Middle frontal gyrus (tissue), 1 donor: ENCODE measurements around the gene GPR25.

Experiments
- DNase-seq: peaks from one replicate; pipeline ENCODE4 v3.0.0-alpha.2; 2015; ENCODE audit warnings: low spot score; ENCODE audit errors: extremely low spot score

The GPR25 gene

DNA sequence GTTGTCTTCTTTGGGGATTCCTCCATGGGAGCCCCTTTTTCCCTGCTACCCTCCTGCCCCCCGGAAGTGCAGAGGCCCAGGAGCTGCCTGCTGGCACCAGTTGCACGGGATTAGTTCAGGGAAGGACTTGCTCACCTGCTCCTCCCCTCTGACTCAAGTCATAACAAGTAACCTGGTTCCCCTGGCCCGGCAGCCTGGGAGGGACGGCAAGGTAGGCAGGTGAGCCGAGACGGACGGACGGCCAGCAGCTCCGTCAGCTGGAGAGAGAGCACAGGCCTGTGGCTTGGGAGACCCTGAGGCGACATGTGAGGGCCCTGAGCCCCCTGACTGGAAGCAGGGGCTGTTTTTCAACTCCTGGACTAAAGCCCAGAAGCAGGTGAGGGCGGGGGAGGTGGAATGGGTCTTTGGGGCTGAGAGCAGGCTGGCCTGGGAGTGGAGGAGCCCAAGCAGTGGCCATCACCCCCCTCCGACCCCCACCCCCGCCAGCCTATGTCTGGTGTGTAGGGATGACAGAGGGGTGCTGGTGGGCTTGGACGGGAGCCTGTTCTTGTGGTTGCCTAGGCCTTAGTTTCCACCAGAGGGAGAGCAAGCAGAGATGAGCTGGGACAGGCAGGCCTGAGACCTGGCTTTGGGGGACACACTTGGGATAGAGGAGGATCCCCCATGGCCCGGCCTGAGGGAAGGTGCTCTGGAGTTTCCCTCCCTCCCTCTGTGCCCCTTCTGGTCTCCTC lies 22.1 kb downstream of the GPR25 start, which contains the start of gene INAVA:
INAVA (plus strand) TSS at position 189 of the 731 bp plus-strand sequence. CDS start 3,501 bp downstream, outside the sequence.
- no peak for DNase-seq

DNA sequence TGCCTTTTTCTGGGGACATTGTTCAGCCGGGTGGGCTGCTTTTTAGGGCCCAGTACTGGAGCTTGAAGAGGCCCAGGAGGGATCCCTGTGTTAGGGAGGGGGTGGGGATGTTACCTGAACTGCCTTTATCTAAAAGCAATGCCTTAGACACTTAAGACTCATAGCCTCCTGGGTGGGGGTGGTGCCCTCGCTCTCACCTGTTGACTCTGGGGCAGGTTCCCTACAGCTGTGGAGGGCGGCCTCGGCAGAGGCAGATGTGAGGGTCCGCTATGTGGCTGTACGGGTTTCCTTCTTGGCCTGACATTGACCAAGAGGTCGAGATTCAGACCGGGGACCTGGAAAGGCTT lies 22.6 kb downstream of the GPR25 start:
- DNase-seq, result no peak

DNA sequence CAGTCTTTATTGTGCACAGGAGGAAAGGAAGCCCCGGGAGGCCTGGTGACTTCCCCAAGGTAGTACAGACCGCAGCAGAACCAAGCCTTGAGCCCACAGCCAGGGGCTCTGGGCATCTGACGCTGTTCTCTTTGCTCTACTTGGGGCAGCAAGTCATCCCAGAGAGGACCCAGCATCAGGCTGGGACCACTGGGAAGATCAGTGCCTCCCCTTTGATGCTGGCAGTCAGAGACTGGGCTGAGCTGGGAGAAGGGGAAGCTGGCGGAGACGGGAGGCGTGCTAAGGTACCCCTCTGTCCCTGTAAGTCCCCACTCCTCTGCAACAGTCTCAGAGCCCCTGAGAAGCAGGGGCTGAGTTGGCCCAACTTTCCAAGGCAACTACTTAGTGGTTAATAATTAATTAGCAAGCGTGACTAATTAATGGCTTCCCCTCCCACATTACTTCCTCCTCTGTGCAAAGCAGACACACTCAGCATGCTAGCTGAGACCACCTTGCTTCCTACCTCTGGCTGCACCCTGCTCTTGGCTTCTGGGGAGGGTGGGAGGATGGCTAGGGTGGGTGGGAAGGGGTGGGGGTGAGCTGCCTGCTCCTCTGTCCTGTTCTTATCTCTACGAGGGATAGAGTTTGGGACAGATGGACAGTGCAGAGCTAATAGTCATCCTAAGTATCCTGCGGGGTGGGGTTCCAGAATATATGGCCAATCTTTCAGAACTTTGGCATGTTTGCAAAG lies 23.2 kb downstream of the GPR25 start:
- no peak for DNase-seq

DNA sequence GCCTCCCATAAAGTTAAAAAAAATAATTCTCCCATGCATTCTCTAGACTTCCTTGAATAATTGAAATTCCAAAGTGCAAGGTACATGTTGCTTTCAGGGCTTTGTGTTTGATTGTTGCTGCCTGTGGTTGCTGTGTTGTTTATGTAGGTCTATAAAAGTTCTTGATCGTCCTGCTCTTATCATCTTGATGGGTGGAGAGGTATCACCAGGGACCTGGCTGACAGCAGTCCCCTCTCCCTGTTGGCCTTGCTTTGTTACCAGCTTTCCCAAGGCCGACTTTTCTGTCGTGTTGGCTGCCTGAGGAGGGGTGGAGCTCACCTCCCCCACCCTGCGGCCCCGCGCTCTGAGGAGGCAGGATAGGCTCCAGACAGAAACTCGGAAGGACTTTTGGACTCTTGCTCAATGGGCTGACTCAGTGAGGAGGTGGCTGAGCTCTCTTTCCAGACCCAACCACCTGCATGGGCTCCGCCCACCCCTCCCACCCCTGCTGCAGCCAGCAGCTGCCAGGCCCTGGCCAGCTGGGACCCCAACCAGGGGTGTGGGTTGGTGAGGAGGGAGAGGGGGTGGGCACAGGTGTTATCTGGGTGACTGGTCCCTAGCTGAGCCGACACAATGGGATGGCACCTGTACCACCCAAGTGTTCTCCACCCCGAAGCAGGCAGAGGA lies 23.9 kb downstream of the GPR25 start:
- no peak for DNase-seq

DNA sequence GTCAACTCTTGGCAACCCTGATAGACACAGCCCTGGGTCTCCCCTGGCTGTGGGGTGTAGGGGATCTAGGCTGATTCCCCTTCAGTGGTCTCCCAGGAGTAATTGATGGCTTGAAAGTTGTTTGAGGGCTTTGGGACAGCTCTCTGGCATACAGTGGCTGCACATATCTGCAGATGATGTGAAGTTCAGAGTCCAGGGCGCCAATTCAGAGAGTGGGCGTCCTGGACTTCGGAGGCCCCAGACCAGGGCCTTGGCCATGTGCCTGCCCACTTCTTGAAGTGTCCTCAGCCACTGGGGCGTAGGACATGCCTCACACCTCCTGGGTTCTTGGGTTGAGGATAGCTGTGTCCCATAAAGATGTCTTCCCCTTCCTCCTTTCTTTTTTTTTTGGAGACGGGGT lies 24.5 kb downstream of the GPR25 start:
- no peak for DNase-seq

DNA sequence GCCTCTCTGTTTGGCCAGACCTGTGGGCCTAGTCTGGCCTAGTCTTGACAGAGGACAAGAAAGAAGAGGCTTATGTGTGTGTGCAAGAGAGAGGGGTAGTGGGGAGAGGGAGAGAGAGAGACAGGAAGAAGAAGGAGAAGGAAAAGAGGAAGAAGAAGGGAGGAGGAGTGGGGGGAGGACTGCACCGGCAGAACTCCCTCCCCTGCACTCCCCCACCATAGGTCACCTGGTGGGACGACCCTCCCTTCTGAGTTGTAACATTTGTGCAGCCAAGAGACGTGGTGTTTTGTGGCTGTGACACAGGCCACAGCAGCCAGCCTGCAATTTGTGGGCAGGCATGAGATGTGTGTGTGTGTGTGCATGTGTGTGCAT lies 26.2 kb downstream of the GPR25 start:
- no peak for DNase-seq

DNA sequence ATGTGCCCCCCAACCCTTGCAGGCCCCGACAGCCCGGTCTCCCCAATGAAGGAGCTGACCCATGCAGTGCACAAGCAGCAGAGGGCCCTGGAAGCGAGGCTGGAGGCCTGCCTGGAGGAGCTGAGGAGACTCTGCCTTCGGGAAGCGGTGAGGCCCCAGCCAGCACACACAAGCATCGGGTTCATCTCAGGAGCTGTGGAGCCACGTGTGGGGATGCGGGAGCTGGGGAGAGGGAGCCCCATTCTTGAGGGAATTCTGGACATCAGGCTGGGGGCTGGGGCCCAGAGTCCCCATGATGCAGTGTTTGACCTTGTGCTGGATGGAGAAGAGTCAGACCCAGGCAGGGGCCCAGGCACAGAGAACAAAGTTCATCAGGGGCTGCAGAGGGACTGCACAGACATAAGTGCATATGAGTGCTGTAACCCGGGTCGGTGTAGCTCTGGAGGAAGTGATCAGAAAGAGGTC lies 26.7 kb downstream of the GPR25 start:
- no peak for DNase-seq

DNA sequence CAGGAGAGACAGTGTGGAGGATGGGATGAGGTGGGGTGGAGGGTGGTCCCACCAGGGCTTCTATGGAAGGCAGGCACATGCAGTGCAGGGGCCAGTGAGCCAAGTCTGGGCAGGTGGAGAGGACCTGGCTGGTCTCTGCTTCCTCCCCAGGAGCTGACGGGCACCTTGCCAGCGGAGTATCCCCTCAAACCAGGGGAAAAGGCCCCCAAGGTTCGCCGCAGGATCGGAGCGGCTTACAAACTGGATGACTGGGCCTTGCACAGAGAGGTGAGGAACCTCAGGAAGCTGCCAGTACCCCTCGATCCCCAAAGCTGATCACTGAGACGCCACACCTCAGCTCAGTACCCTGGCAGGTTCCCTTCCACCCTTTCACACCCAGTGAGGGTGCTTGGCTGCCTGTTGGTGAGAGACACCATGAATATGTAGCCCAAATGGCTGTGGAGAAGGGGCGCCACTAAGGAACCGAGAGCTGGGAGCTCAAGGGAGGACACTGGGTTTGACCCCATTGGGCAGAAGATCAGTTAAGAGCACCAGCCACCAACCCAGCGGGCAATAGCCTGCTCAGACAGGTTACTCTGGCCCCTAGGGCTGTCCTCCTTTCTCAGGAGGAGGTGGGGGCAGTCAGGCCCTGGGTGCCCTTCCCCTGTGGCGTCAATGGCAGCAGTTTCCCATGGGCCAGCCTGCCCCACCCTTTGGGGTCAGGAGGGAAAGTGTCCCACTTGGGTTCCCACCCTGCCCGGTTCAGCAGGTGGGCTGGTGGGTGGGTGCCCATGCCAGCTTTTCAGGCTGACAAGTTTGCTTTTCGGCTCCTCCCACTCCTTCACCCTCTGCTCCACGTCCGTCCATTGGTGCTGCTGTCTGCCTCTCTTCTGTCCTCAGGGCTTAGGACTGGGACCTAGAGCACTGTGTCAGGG lies 27.4 kb downstream of the GPR25 start:
- no peak for DNase-seq

DNA sequence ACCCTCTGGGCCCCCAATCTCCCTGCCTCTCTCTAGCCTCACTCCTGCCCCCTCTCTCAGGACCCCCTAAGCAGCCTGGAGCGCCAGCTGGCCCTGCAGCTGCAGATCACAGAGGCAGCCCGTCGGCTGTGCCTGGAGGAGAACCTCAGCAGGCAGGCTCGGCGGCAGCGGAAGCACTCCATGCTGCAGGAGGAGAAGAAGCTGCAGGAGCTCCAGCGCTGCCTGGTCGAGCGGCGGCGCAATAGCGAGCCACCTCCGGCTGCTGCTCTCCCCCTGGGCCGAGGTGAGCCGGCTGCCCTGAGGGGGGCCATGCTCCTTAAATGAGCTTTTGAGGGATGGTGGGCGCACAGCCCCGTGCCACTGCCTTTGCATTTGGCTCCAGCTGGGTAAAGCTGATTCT lies 28.1 kb downstream of the GPR25 start:
- no peak for DNase-seq

DNA sequence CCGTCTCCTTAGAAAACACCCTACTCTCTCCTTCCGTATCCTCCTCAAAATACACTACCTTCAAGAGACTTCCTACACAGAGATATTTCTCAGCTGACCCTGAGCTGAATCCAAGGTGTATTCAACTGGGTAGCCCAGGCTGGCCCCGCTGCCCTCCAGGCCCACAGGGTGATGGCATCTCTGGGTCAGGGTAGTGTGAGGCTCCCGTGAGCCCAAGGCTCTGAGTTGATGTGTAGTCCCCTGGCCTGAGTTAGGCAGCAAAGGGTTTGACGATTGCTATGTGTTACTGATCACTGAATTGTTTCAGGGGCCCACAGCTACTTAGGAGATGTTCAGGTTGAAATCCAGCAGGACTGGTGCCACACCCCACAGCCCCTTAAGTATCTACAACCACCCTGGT lies 28.6 kb downstream of the GPR25 start:
- no peak for DNase-seq

DNA sequence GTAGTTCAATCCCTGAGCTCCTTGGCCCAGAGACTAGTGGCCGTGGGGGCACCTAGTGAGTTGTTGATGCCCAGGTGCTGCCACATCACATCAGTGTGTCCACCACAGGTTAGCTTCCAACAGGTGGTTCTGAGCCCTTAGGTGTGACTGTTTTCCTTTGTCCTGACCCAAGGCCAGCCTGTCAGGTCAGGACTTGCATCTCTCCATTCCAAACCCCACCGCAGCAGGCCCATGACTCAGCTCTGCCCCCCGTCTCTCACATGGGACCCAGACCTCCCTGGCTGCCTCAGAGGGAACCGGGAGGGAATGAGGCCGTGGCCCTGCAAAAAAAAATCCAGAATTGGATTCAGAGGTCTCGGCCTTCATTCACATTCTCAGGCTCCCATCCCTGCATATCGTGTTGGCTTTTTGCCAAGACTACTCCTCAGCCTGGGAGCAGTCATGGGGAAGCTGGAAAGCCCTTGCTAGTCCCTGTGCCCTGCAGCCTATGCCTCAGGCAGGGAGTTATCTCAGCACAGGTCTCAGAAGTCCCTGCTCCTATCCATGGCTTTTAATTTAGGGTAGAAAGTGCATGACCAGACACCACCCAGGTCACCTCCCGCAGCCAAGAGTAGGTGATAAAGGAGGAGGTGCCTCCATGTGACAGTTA lies 29.1 kb downstream of the GPR25 start:
- no peak for DNase-seq

DNA sequence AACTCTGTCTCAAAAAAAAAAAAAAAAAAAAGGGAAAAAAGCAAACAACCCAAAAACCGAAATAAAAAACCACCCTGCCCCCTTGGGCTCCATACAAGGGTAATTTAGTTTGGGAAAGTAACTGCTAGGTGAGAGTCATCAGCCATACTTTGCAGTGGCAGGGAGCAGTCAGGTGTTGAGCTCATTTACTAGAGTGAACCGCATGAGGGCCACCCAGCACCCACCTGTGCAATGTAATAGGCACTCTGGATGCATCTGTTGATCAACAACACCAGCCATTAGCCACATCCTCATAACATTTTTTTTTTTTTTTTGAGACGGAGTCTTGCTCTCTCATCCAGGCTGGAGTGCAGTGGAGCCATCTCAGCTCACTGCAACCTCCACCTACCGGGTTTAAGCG lies 31.0 kb downstream of the GPR25 start:
- DNase-seq, result no peak

DNA sequence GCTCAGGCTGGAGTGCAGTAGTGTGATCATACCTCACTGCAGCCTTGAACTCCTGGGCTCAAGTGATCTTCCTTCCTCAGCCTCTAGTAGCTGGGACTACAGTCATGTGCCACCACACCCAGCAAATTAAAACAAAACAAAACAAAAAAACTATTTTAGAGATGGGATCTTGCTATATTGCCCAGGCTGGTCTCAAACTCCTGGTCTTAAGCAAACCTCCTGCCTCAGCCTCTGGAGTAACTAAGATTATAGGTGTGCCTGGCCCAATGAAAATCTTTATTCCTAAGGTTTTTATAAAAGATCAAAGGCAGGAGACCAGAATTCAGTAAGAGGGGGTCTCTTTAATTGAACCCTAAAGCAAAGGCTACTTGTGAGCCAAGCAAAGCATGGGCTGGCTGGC lies 32.0 kb downstream of the GPR25 start:
- DNase-seq, result no peak

DNA sequence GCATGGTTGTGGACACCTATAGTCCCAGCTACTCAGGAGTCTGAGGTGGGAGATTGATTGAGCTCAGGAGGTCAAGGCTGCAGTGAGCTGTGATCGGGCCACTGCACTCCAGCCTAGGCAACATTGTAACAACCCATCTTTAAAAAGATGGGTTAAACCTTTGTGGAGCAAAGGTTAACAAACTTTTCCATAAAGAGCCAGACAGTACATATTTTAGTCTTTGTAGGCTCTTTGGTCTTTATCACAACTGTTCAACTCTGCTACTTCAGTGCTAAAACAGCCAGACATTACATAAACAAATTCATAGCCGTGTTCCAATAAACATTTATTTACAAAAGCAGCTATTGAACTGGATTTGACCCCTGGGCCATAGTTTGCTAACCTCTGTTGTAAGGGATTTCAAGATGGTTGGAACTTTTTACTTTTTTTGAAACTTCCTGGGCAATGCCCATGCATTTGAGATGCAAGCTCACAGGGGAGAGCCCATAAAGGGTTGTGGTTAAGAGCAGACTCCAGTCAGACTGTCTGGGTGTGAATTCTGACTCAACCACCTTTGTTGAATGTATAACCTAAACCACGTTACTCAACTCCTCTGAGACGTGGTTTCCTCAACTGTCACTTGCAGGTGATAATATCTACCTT lies 32.8 kb downstream of the GPR25 start:
- DNase-seq, result no peak

DNA sequence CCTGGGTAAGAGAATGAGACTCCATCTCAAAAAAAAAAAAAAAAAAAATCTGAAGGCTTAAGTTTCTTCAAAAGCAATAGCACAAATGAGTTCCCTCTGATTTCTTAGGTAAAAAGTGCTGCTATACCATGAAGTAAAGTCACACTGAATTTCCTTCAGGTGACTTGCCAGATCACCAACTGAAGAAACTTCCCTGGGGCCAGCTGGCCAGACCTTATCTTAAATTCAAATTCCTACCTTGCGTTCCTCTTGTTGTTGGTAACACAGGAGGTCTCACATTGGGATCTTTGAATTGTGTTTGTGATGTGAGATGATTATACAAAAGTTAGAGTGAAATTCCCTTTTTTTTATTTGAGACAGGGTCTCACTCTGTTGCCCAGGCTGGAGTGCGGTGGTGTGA lies 33.7 kb downstream of the GPR25 start:
- no peak for DNase-seq

DNA sequence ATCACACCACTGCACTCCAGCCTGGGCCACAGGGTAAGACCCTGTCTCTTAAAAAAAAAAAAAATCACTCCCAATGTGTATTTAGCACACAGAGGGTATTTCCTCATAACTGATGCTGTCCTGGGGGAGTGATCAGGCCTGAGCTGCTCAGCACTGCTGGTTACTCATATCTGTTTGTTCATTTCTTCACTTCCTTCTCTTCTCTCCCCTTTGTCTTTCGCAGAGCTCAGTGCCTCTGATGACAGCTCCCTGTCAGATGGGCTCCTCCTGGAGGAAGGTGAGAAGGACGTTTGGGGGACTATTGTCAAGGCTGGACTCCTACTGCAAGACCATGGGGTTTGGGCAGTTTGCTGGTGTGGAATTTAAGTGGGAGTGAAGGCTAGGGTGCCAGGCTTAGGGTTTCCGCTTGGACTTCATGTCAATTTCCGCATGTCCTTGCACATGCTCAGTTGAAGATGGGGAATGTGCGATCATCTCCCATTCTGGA lies 34.9 kb downstream of the GPR25 start:
- DNase-seq, result no peak

DNA sequence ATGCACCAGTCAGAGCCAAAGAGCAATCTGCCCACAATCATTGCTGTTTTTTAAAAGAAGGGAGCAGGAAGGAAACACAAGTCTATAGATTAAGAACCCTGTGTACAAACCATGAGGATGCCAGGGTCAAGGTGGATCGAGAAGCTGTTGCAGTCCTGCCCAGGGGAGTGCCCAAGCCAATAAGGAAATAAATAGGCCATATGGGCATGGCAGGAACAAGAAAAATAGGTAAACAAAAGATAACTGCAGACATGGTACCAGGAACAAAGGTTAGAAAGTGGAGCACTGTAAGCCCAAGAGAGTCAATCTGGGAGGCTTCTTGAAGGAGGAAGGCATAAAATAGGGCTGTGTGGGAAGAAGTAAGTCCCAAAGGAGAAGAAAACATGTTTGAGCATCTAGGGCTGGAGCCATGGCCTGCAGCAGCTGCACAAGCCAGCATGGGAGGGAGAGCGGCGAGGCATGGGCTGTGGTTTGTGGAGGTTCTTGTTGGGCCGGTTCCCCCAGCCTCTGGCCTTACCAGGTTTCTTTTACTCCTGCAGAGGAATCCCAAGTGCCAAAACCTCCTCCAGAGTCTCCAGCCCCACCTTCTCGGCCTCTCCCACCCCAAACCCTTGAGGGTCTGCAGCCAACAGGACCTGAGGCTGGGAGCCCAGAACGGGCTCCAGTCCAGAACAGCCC lies 35.5 kb downstream of the GPR25 start:
- DNase-seq, result no peak

DNA sequence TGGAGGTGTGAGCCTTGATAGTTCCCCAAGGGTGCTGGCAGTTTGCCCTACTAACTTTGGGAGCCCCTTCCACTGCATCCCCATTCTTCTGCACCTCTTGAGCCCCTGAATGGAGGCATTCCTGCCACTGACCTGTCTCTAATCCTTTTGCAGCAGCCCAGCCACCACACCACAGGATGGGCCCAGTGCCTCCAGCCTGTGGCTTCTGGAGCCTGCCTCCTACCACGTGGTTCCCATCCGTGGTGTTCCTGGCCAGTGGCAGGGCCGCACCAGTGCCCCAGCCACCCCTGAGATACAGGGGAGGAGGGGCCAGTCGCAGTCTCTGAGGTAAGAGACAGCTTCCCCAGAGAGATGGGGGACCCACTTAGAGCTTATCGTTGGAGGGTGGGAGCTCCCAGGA lies 36.3 kb downstream of the GPR25 start:
- DNase-seq, result no peak

DNA sequence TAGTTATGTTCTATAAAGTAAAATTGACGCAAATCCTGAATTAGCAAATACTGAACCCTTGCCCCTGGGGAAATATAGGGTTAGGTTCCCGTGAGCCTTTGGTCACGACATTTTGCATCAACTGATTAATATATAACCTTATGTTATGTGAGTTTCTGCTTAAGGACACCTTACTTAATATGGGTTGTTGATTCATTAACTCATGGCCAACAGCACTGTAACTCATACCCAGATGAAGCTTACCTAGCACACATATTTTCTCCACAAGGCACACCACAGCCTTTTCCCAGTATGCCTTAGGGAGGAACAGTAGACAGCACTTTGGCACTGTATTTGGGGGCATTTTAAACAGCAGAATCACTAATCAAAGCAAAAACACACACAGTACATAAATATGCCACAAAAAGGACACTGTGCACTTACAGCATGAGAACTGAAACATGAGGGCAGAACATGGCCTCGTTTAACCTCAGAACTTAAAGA lies 37.0 kb downstream of the GPR25 start:
- DNase-seq, result no peak

DNA sequence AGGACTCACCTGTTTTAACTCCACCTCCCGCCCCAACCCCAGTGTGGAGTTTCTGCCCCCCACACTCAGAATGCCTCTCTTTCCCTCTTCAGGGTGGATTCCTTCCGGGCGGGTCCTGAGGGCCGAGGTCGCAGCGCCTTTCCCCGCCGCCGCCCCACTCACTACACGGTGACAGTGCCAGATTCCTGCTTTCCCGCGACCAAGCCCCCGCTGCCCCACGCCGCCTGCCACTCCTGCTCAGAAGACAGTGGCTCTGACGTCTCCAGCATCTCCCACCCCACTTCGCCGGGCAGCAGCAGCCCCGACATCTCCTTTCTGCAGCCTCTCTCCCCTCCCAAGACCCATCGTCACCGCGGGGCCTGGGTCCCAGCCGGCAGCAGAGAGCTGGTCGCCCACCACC lies 38.6 kb downstream of the GPR25 start:
- no peak for DNase-seq
